Natural killer cell (primary cell): ENCODE results near the gene MOCOS. TPM values are rescaled to one million over a fixed set of nuclear protein-coding genes. Genes with fewer than 3 reads are reported as not detected.

ENCODE experiments used
- ATAC-seq, 3 donors: fragments of 150-1000 bp in 2 of 3; fragments of 200-7000 bp in 1 of 3; cut with Tn5 transposase; 1 replicate in 1 of 3; 2 replicates in 2 of 3; pipeline ENCODE4 v1.10.0; 2021; ENCODE audit warnings: mild to moderate bottlenecking in 2 of 3, moderate library complexity in 2 of 3
- DNase-seq, 2 donors: peaks; one replicate each; pipeline versions ENCODE4 v3.0.0 to v3.0.0-alpha.2; 2013 to 2021; ENCODE audit warnings: mixed read lengths in 1 of 2
- H3K27ac ChIP-seq: one replicate; pipeline ENCODE4 v1.5.1; 2013; ENCODE audit warnings: mild to moderate bottlenecking, low read length
- H3K27me3 ChIP-seq: one replicate; pipeline ENCODE4 v1.6.1; 2013; ENCODE audit warnings: low read length; ENCODE audit not compliant: control insufficient read depth, insufficient read depth
- H3K36me3 ChIP-seq: one replicate; pipeline ENCODE4 v1.6.1; 2013; ENCODE audit warnings: low read length; ENCODE audit not compliant: control insufficient read depth, insufficient read depth
- H3K4me1 ChIP-seq: one replicate; pipeline ENCODE4 v1.6.1; 2013; ENCODE audit warnings: low read length; ENCODE audit not compliant: control insufficient read depth, insufficient read depth
- H3K4me3 ChIP-seq: one replicate; pipeline ENCODE4 v1.5.1; 2013; ENCODE audit warnings: low read length
- H3K9me3 ChIP-seq: one replicate; pipeline ENCODE4 v1.6.1; 2013; ENCODE audit warnings: low read length; ENCODE audit not compliant: control insufficient read depth, insufficient read depth
- H3K27ac Mint-ChIP-seq, 2 donors: one replicate each; pipeline ENCODE4 v1.8.0; 2022; ENCODE audit warnings: mild to moderate bottlenecking in 2 of 2, mixed read lengths in 2 of 2, moderate library complexity in 1 of 2
- H3K27me3 Mint-ChIP-seq, 2 donors: one replicate each; pipeline ENCODE4 v1.8.0; 2022; ENCODE audit warnings: low read depth in 2 of 2, mixed read lengths in 2 of 2
- H3K36me3 Mint-ChIP-seq: one replicate; pipeline ENCODE4 v1.8.0; 2022; ENCODE audit warnings: mixed read lengths
- H3K4me1 Mint-ChIP-seq, 2 donors: one replicate each; pipeline ENCODE4 v1.8.0; 2022; ENCODE audit warnings: mixed read lengths in 2 of 2
- H3K4me3 Mint-ChIP-seq: one replicate; pipeline ENCODE4 v1.8.0; 2022; ENCODE audit warnings: mild to moderate bottlenecking, moderate library complexity, mixed read lengths
- H3K9me3 Mint-ChIP-seq, 2 donors: one replicate each; pipeline ENCODE4 v1.8.0; 2022; ENCODE audit warnings: mixed read lengths in 2 of 2
- CTCF ChIP-seq: fragments of 200-600 bp; IDR thresholded peaks from one replicate; pipeline ENCODE4 v1.8.0; 2022; ENCODE audit warnings: antibody characterized with exemption
- WGBS: methylation state at CpG from one replicate; pipeline ENCODE4 v1.1.7; 2013; ENCODE audit warnings: missing lambda C conversion rate; ENCODE audit not compliant: insufficient coverage; 5-methylcytosine and 5-hydroxymethylcytosine counted together
- intact Hi-C: fragments of 100-400 bp; cut with micrococcal nuclease; formaldehyde crosslinking; loops from one replicate; pipeline ENCODE4 v1.14.2; 2022
- total RNA-seq, 4 donors: library from RNA; stranded (reverse); fragments of 120-200 nt in 1 of 4; gene quantifications; one replicate each; pipeline versions ENCODE4 v1.2.3 to v1.2.4, GENCODE V29; 2013 to 2022

Gene MOCOS
- total RNA-seq, 3 donors from 2014 or later (not counting 1 experiment from before 2014, with no cell fraction given): 0.10 to 0.24 (median 0.16) TPM

GRCh38 chr18:36312806-36313395 lies 125.6 kb downstream of the MOCOS start:
- Mint-ChIP-seq H3K9me3 (no peaks in the 10 kb centered on the region), H3K4me1 (no peaks in the 10 kb centered on the region), H3K27ac (no peak overlapping the region), H3K27me3 (peaks cover 15 to 17% of the 10 kb centered on the region in 2 donors), H3K4me3 (no peak overlapping the region), H3K36me3 (no peaks in the 10 kb centered on the region)
- H3K27ac ChIP-seq: no peak overlapping the region
- H3K36me3 ChIP-seq: no peaks in the 10 kb centered on the region
- no peak for ATAC-seq
- no peaks in the 10 kb centered on the region for H3K27me3 ChIP-seq
- intact Hi-C loops: no loop called here
- H3K9me3 ChIP-seq: no peaks in the 10 kb centered on the region
- 88% methylated on average over 2 of the region's 2 CpGs for WGBS
- H3K4me1 ChIP-seq: no peaks in the 10 kb centered on the region
- TF ChIP-seq CTCF: no peak
- no peak overlapping the region for H3K4me3 ChIP-seq
- no peak for DNase-seq

GRCh38 chr18:36314098-36314497 lies 126.8 kb downstream of the MOCOS start:
- H3K27ac Mint-ChIP-seq: no peak overlapping the region
- H3K4me3 ChIP-seq: no peak overlapping the region
- no peak overlapping the region for H3K27ac ChIP-seq
- no peak overlapping the region for H3K4me3 Mint-ChIP-seq
- DNase-seq (no peak), ATAC-seq (no peak)
- no peaks in the 10 kb centered on the region for H3K9me3 ChIP-seq
- TF ChIP-seq CTCF: no peak
- no peaks in the 10 kb centered on the region for H3K4me1 ChIP-seq
- no peaks in the 10 kb centered on the region for H3K9me3 Mint-ChIP-seq
- peaks cover 8 to 12% of the 10 kb centered on the region in 2 donors for H3K27me3 Mint-ChIP-seq
- 68% methylated on average over 4 of the region's 4 CpGs for WGBS
- intact Hi-C loops: no loop called here
- no peaks in the 10 kb centered on the region for H3K36me3 ChIP-seq
- H3K27me3 ChIP-seq: no peaks in the 10 kb centered on the region
- no peaks in the 10 kb centered on the region for H3K4me1 Mint-ChIP-seq
- peaks cover 6% of the 10 kb centered on the region for H3K36me3 Mint-ChIP-seq

- Mint-ChIP-seq H3K9me3 (no peaks in the 10 kb centered on the region), H3K27ac (no peak overlapping the region), H3K27me3 (peaks cover 5 to 11% of the 10 kb centered on the region in 2 donors), H3K4me1 (no peaks in the 10 kb centered on the region), H3K4me3 (no peak overlapping the region), H3K36me3 (peaks cover 7% of the 10 kb centered on the region)
- Histone ChIP-seq H3K4me3 (no peak overlapping the region), H3K27ac (no peak overlapping the region), H3K9me3 (no peaks in the 10 kb centered on the region), H3K4me1 (no peaks in the 10 kb centered on the region), H3K27me3 (no peaks in the 10 kb centered on the region), H3K36me3 (no peaks in the 10 kb centered on the region)
- ATAC-seq (no peak), DNase-seq (no peak)
- WGBS: 61% methylated on average over 4 of the region's 4 CpGs
- no peak for TF ChIP-seq CTCF
- intact Hi-C loops: no loop called here
Observed at GRCh38 chr18:36314754-36315153, 127.5 kb downstream of the MOCOS start.

- intact Hi-C loops: no loop called here
- H3K36me3 Mint-ChIP-seq: peaks cover 7% of the 10 kb centered on the region
- no peak overlapping the region for H3K4me3 Mint-ChIP-seq
- ATAC-seq (no peak), DNase-seq (no peak)
- H3K9me3 Mint-ChIP-seq: no peaks in the 10 kb centered on the region
- no peaks in the 10 kb centered on the region for H3K4me1 ChIP-seq
- no peak overlapping the region for H3K27ac ChIP-seq
- H3K27me3 Mint-ChIP-seq: peaks cover 5 to 15% of the 10 kb centered on the region in 2 donors
- no peaks in the 10 kb centered on the region for H3K27me3 ChIP-seq
- no peaks in the 10 kb centered on the region for H3K9me3 ChIP-seq
- no peaks in the 10 kb centered on the region for H3K36me3 ChIP-seq
- no peak for TF ChIP-seq CTCF
- no peak overlapping the region for H3K4me3 ChIP-seq
- H3K27ac Mint-ChIP-seq: no peak overlapping the region
- no peaks in the 10 kb centered on the region for H3K4me1 Mint-ChIP-seq
- 88% methylated on average over 10 of the region's 10 CpGs for WGBS
Observed at GRCh38 chr18:36315736-36316135, 128.4 kb downstream of the MOCOS start.
